ENCODE measurements around the gene MTNR1A. TPM values are rescaled to one million over a fixed set of nuclear protein-coding genes. Genes with fewer than 3 reads are reported as not detected.

MTNR1A gene
- total RNA-seq, 1 experiment from 2014 or later: 0.84 TPM

DNA sequence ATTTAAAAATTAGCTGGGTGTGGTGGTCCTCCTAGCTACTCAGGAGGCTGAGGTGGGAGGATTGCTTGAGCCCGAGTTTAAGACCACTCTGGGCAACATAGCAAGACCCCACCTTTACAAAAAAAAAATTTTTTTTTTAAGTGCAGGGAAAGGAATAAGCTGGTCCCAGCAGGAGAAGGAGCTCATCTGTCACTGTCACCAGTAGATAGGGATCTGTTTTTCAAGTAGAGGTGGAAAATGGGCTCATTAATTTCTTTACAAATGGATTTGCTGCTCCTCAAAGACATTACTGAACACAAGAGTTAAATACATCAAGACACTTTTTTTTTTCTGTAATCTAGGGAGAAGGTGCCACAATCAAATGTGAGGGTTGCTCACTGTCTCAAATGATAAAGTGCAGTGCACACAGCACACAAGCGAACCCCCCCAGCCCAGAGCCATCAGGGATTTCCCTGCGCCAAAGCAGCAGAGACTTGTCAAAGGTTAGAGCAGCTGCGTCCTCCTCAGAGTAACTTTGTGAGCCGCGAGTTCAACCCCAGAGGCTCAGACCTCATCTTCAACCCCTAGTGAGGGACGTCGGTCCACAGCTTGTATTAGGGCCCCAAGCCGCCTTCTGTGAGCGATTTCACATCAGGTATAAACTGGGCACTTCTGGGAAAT is 14.3 kb upstream of the MTNR1A start:
- intact Hi-C loops (cut with micrococcal nuclease): no loop called here
- Histone ChIP-seq H3K79me2 (ENCODE audit: insufficient read depth, low read length) (no peaks in the 10 kb centered on the region), H3K9ac (ENCODE audit: low read length) (no peak overlapping the region), H3K4me1 (ENCODE audit: control insufficient read depth in 1 of 2, insufficient read depth in 2 of 2, low read length in 2 of 2) (no peaks in the 10 kb centered on the region), H3K9me2 (ENCODE audit: insufficient read depth) (no peaks in the 10 kb centered on the region), H3K27me3 (ENCODE audit: insufficient read depth, low read length) (no peaks in the 10 kb centered on the region), H3K4me3 (replicated peaks in 1 of 2; ENCODE audit: low read depth in 1 of 2, low read length in 2 of 2) (no peak overlapping the region), H3K4me2 (ENCODE audit: low read length) (no peak overlapping the region), H4K20me1 (ENCODE audit: insufficient read depth) (no peaks in the 10 kb centered on the region), H3K27ac (ENCODE audit: low read depth, low read length) (no peak overlapping the region), H3K9me3 (ENCODE audit: control insufficient read depth in 1 of 2, insufficient read depth in 1 of 2, low read depth in 1 of 2, low read length in 2 of 2) (no peaks in the 10 kb centered on the region), H2AFZ (ENCODE audit: low read depth, low read length, poor library complexity, severe bottlenecking) (no peak overlapping the region), H3K36me3 (ENCODE audit: control insufficient read depth in 1 of 2, insufficient read depth in 2 of 2, low read length in 2 of 2) (no peaks in the 10 kb centered on the region)
- CTCF ChIA-PET: no interaction called here
- POLR2A ChIA-PET: no interaction called here
- RAD21 ChIA-PET (ENCODE audit: low non-redundant PET in 1 of 2, low total read pairs in 2 of 2, uncharacterized antibody in 2 of 2, unreplicated experiment in 2 of 2): interaction anchor here in 1 of 2 experiments (0.5 kb wide), 1 partner anchor 14 kb away, joined by 3 read pairs; no protein-coding TSS in a partner anchor
- ATAC-seq (no peak), DNase-seq (ENCODE audit: low read depth, low spot score) (no peak)
- TF ChIP-seq ZFX (IDR thresholded peaks at IDR 0.05) (no peak), FOSL1 (IDR thresholded peaks at IDR 0.05; ENCODE audit: low read depth) (no peak), POLR2A (IDR thresholded peaks at IDR 0.05; ENCODE audit: borderline replicate concordance, extremely low read depth, insufficient read depth, insufficient read length) (no peak), TCF7L2 (IDR thresholded peaks at IDR 0.05; ENCODE audit: borderline replicate concordance, extremely low read depth, insufficient read depth, insufficient read length) (no peak), ZNF274 (IDR thresholded peaks at IDR 0.05; ENCODE audit: low read depth, low read length) (no peak), YY1 (IDR thresholded peaks at IDR 0.05; ENCODE audit: extremely low read depth, insufficient replicate concordance, low read depth, low read length) (no peak)
- BruUV-seq (replicated peaks): no TSS peak

DNA sequence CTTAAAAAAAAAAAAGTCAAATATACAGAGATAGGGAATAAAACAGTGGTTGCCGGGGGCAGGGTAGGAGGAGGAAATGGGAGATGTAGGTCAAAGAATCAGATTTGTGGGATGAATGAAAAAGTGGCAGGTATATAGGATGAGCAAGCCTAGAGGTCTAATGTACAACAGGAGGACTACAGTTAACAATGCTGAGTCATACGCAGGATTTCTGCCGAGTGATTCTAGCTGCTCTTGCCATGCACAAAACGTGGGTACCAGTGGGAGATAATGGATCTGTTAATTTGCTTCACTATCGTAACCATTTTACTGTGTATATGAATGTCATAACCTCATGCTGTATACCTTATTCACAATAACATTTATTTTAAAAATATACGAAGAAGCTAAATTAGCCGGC is 10.7 kb upstream of the MTNR1A start:
- H3K4me1 ChIP-seq (ENCODE audit: control insufficient read depth in 1 of 2, insufficient read depth in 2 of 2, low read length in 2 of 2): no peaks in the 10 kb centered on the region
- RAD21 ChIA-PET (ENCODE audit: low non-redundant PET in 1 of 2, low total read pairs in 2 of 2, uncharacterized antibody in 2 of 2, unreplicated experiment in 2 of 2): no interaction called here
- H3K4me3 ChIP-seq (replicated peaks in 1 of 2; ENCODE audit: low read depth in 1 of 2, low read length in 2 of 2): no peak overlapping the region
- ATAC-seq (no peak), DNase-seq (ENCODE audit: low read depth, low spot score) (no peak)
- no peaks in the 10 kb centered on the region for H3K36me3 ChIP-seq (ENCODE audit: control insufficient read depth in 1 of 2, insufficient read depth in 2 of 2, low read length in 2 of 2)
- no peak overlapping the region for H3K9ac ChIP-seq (ENCODE audit: low read length)
- TF ChIP-seq EZH2phosphoT487 (IDR thresholded peaks at IDR 0.05; ENCODE audit: borderline replicate concordance) (no peak), JUND (IDR thresholded peaks at IDR 0.05) (no peak), YY1 (IDR thresholded peaks at IDR 0.05; ENCODE audit: extremely low read depth, insufficient replicate concordance, low read depth, low read length) (no peak)
- TF ChIP-seq, protein P1, sequence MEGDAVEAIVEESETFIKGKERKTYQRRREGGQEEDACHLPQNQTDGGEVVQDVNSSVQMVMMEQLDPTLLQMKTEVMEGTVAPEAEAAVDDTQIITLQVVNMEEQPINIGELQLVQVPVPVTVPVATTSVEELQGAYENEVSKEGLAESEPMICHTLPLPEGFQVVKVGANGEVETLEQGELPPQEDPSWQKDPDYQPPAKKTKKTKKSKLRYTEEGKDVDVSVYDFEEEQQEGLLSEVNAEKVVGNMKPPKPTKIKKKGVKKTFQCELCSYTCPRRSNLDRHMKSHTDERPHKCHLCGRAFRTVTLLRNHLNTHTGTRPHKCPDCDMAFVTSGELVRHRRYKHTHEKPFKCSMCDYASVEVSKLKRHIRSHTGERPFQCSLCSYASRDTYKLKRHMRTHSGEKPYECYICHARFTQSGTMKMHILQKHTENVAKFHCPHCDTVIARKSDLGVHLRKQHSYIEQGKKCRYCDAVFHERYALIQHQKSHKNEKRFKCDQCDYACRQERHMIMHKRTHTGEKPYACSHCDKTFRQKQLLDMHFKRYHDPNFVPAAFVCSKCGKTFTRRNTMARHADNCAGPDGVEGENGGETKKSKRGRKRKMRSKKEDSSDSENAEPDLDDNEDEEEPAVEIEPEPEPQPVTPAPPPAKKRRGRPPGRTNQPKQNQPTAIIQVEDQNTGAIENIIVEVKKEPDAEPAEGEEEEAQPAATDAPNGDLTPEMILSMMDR (IDR thresholded peaks at IDR 0.05 in 2 of 3, conservative IDR thresholded peaks at IDR 0.05 in 1 of 3; ENCODE audit: borderline replicate concordance in 1 of 3, insufficient read depth in 1 of 3, low read depth in 2 of 3, low read length in 2 of 3): no peak
- no peak overlapping the region for H3K27ac ChIP-seq (ENCODE audit: low read depth, low read length)
- no peaks in the 10 kb centered on the region for H3K9me3 ChIP-seq (ENCODE audit: control insufficient read depth in 1 of 2, insufficient read depth in 1 of 2, low read depth in 1 of 2, low read length in 2 of 2)
- no TSS peak for BruUV-seq (replicated peaks)
- no peak overlapping the region for H2AFZ ChIP-seq (ENCODE audit: low read depth, low read length, poor library complexity, severe bottlenecking)
- POLR2A ChIA-PET: no interaction called here
- CTCF ChIA-PET: no interaction called here
- intact Hi-C loops (cut with micrococcal nuclease): no loop called here
- no peak overlapping the region for H3K4me2 ChIP-seq (ENCODE audit: low read length)
- no peaks in the 10 kb centered on the region for H3K9me2 ChIP-seq (ENCODE audit: insufficient read depth)
- no peaks in the 10 kb centered on the region for H4K20me1 ChIP-seq (ENCODE audit: insufficient read depth)
- no peaks in the 10 kb centered on the region for H3K27me3 ChIP-seq (ENCODE audit: insufficient read depth, low read length)
- no peaks in the 10 kb centered on the region for H3K79me2 ChIP-seq (ENCODE audit: insufficient read depth, low read length)

Data from HCT116 (cell line).